ENCODE results near the gene ATP6V1B1.
"Not testable (repeated sequence)": the region's sequence is repeated elsewhere in the genome, so short reads cannot be mapped to it uniquely, and the experiment has no call there.

DNA sequence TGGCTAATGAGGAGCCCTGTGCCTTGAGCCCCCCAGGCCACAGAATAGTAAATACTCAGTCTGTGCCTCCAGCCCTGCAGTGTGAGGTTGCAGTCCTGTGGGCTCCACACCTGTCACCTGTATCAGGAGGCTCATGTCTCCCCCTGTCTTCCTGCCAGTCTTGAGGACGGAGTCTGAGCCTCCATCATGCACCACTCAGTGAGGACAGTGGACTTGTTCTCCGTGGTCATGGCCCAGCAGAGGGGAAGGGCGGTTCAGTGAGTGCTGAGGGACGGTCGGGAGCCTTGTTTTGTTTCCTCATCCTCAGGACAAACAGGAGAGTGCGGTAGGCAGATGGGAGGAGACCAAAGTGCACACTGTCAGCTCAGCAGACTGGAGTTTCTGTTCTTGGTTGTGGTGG is 76.1 kb downstream of the ATP6V1B1 start:
- not testable (repeated sequence) for TF ChIP-seq CBX2 (IDR thresholded peaks at IDR 0.05; ENCODE audit: low read depth, low read length); CBX2 (CRISPR knock-in tag; IDR thresholded peaks at IDR 0.05; ENCODE audit: low read depth); ZNF256 (CRISPR knock-in tag; conservative IDR thresholded peaks at IDR 0.05); EP300 (IDR thresholded peaks at IDR 0.05; ENCODE audit: low read depth in 2 of 2, low read length in 2 of 2); EP300 (CRISPR knock-in tag; IDR thresholded peaks at IDR 0.05; ENCODE audit: borderline replicate concordance); SRF (IDR thresholded peaks at IDR 0.05; ENCODE audit: low read depth, low read length); KDM5A (IDR thresholded peaks at IDR 0.05; ENCODE audit: borderline replicate concordance, low read length); THAP11 (CRISPR knock-in tag; IDR thresholded peaks at IDR 0.05)
- TF ChIP-seq, protein P1, sequence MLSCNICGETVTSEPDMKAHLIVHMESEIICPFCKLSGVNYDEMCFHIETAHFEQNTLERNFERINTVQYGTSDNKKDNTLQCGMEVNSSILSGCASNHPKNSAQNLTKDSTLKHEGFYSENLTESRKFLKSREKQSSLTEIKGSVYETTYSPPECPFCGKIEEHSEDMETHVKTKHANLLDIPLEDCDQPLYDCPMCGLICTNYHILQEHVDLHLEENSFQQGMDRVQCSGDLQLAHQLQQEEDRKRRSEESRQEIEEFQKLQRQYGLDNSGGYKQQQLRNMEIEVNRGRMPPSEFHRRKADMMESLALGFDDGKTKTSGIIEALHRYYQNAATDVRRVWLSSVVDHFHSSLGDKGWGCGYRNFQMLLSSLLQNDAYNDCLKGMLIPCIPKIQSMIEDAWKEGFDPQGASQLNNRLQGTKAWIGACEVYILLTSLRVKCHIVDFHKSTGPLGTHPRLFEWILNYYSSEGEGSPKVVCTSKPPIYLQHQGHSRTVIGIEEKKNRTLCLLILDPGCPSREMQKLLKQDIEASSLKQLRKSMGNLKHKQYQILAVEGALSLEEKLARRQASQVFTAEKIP (CRISPR knock-in tag; IDR thresholded peaks at IDR 0.05; ENCODE audit: borderline replicate concordance) = not testable (repeated sequence)
- TF ChIP-seq, protein P2, sequence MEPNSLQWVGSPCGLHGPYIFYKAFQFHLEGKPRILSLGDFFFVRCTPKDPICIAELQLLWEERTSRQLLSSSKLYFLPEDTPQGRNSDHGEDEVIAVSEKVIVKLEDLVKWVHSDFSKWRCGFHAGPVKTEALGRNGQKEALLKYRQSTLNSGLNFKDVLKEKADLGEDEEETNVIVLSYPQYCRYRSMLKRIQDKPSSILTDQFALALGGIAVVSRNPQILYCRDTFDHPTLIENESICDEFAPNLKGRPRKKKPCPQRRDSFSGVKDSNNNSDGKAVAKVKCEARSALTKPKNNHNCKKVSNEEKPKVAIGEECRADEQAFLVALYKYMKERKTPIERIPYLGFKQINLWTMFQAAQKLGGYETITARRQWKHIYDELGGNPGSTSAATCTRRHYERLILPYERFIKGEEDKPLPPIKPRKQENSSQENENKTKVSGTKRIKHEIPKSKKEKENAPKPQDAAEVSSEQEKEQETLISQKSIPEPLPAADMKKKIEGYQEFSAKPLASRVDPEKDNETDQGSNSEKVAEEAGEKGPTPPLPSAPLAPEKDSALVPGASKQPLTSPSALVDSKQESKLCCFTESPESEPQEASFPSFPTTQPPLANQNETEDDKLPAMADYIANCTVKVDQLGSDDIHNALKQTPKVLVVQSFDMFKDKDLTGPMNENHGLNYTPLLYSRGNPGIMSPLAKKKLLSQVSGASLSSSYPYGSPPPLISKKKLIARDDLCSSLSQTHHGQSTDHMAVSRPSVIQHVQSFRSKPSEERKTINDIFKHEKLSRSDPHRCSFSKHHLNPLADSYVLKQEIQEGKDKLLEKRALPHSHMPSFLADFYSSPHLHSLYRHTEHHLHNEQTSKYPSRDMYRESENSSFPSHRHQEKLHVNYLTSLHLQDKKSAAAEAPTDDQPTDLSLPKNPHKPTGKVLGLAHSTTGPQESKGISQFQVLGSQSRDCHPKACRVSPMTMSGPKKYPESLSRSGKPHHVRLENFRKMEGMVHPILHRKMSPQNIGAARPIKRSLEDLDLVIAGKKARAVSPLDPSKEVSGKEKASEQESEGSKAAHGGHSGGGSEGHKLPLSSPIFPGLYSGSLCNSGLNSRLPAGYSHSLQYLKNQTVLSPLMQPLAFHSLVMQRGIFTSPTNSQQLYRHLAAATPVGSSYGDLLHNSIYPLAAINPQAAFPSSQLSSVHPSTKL (CRISPR knock-in tag; IDR thresholded peaks at IDR 0.05) = 0 out of 2 replicates have a peak, but pooled peaks have one; percentile 13
- TF ChIP-seq, protein P3, sequence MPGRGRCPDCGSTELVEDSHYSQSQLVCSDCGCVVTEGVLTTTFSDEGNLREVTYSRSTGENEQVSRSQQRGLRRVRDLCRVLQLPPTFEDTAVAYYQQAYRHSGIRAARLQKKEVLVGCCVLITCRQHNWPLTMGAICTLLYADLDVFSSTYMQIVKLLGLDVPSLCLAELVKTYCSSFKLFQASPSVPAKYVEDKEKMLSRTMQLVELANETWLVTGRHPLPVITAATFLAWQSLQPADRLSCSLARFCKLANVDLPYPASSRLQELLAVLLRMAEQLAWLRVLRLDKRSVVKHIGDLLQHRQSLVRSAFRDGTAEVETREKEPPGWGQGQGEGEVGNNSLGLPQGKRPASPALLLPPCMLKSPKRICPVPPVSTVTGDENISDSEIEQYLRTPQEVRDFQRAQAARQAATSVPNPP (CRISPR knock-in tag; IDR thresholded peaks at IDR 0.05) = not testable (repeated sequence)

All from HepG2 (cell line).